ENCODE measurements around the gene SPOCD1.

SPOCD1 gene

DNA sequence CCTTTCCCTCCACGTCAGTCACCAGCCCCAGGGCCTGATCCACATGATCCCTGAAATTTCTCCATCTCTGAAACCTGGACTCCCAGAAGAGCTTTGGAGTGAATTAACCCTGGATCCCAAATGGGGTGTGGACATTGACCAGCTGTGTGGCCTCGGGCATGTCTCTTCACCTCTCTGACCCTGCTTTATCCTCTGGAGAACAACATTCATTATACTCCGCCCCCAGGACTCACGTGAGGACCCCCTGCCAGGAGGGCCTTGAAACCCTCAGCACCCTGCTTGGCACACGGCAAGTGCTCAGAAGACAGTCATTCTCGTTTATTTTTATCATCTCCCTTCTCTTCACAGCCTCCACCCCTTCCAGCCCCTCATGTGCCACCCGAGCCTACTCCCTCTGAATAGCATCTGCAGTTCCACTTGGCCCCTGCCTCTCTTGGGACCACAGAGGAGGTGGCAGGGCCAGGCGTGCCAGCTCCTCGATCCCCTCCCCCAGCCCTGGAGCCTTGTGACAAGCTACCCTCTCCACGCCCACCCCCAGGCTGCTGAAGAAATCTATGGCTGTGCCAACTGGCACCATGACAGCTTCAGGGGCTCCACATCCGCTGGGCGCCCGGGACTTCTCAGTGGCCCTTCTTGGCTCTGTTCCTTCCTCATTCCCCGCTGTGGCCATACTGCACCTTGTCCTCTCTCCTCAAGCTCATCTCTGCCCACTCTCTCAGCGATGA lies 69.7 kb downstream of the SPOCD1 start:
- DNase-seq (ENCODE audit: extremely low spot score, insufficient read length, low read depth) (no peak), FAIRE-seq (no peak)

DNA sequence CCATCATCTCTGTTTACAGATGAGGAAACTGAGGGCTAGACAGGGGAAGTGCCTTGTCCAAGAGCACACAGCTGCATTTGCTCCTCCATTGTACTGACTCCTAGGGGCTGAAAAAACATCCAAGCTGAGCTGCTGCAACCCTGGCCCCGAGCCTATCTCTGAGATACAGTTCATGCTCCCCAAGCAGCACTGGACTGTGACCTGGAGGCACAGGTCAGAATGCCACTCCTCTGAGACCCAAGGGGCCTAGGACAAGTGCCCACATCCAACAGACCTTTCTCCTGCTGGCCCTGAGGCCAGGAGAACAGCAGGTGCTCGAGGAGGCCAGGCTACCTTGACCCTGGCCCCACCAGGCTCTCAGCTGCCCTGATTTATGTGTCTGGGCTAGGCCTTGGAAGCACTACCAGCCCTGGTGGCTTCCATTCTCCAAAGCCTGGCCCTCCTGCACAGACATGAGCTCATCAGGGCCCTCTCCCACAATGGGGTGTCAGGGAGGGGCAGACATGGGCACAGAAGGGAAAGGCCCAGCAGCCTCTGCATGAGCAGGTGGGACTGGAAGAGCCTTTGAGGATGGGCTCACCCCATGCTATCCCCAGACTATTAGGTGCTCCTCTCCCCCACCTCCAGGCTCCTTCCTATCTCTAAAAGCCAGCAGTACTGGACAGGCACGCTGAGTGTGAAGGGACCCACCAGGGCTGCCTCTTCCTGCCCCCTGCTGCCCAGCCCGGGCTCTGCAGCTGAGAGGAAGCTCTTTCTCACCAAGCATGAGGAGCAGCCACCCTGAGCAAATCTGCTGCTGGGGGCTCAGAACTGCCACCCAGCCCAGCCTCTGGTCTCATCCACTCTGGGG lies 70.5 kb downstream of the SPOCD1 start:
- DNase-seq (ENCODE audit: extremely low spot score, insufficient read length, low read depth) (peak; percentile 53), FAIRE-seq (peak; percentile 69)

DNA sequence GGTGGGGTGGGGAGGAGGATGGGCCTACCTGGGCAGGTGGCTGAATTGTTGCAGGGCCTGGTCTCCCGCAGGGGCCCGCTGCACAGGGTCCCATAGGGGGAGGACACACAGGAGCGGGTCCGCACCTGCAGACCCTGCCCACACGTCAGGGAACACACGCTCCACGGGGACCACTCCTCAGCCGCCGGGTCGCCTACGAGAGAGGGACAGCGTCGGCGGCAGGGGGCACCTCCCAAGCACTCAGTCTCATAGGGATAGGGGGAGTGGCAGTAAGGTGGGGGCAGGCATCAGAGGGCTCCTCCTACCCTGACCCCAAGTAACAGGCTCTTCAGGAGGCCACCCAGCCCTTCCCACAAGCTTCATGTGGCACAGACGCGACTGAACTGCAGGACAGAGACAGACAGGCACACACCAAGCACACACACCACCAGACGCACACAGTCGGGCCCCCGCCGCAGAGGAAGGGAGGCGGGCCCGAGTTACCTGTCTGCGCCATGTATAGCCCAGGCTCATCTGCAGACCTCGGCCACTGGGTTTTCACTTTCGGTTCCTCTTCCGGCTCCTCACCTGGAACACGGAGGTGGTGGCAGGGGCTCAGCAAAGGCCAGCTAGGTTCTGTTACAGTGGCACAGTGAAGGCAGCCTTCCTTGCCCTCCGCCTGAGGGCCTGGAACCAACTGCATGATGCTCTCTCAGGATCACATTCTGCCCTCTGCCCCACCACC lies 71.5 kb downstream of the SPOCD1 start:
- peak; percentile 60 for DNase-seq (ENCODE audit: extremely low spot score, insufficient read length, low read depth)
- peak; percentile 93 for FAIRE-seq

DNA sequence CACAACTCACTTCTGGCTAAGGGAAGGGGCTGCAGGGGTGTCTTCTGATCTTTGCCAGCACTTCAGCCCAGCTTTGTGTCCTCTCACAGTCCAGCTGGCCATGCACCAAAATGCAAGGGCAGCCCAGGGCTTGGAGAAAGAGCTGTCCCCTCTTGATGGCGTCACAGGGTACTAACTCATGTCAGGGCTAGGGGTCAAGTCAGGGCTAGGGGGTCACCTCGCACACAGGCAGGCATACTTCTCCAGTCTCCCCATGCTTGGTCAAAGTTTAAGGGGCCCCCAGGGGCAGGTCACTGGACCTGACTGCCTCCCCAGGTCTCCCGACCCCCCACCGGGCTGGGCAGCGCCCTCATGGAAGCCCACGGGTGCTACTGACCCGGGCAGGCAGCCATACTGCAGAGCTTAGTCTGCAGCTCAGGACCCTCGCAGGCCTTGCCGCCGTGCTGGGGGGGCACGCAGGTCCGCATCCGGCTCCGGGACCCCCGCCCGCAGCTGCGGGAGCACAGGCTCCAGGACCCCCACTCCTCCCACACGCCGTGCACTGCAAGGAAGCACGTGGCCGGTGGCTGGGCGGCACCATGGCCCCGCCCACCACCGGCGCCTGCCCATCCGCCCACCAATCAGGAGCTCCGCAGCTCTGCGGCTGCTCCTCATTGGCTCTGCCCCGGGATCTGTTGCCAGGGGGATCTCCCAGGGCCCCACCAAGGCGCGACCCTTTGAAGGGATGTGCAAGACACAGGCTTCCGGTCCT lies 73.2 kb downstream of the SPOCD1 start:
- DNase-seq (ENCODE audit: extremely low spot score, insufficient read length, low read depth) (no peak), FAIRE-seq (no peak)

All from GM18507 (cell line).